ENCODE data around the gene LAMB4.

LAMB4 gene

GRCh38 chr7:107975394-107976013 lies 154.7 kb downstream of the LAMB4 start:
- H3K9me3 ChIP-seq (ENCODE audit: control insufficient read depth, insufficient read depth, low read length): no peaks in the 10 kb centered on the region
- no peak overlapping the region for H3K27ac ChIP-seq (ENCODE audit: low read depth, low read length)
- H3K4me2 ChIP-seq (ENCODE audit: low read length): no peak overlapping the region
- H3K36me3 ChIP-seq (ENCODE audit: control insufficient read depth, low read length): no peaks in the 10 kb centered on the region
- no peaks in the 10 kb centered on the region for H4K20me1 ChIP-seq (ENCODE audit: control insufficient read depth, insufficient read depth, low read depth, low read length)
- no peaks in the 10 kb centered on the region for H3F3A ChIP-seq (ENCODE audit: control insufficient read depth, insufficient read depth)
- no peaks in the 10 kb centered on the region for H3K79me2 ChIP-seq (ENCODE audit: control insufficient read depth, low read length)
- no peaks in the 10 kb centered on the region for H3K4me1 ChIP-seq (ENCODE audit: control insufficient read depth, low read length)
- no peaks in the 10 kb centered on the region for H3K9me2 ChIP-seq (replicated peaks; ENCODE audit: control insufficient read depth, low read length)
- H3K4me3 ChIP-seq (ENCODE audit: low read length): no peak overlapping the region
- TF ChIP-seq EZH2phosphoT487 (IDR thresholded peaks at IDR 0.05; ENCODE audit: borderline replicate concordance, low read length): no peak
- TF ChIP-seq, protein P1, sequence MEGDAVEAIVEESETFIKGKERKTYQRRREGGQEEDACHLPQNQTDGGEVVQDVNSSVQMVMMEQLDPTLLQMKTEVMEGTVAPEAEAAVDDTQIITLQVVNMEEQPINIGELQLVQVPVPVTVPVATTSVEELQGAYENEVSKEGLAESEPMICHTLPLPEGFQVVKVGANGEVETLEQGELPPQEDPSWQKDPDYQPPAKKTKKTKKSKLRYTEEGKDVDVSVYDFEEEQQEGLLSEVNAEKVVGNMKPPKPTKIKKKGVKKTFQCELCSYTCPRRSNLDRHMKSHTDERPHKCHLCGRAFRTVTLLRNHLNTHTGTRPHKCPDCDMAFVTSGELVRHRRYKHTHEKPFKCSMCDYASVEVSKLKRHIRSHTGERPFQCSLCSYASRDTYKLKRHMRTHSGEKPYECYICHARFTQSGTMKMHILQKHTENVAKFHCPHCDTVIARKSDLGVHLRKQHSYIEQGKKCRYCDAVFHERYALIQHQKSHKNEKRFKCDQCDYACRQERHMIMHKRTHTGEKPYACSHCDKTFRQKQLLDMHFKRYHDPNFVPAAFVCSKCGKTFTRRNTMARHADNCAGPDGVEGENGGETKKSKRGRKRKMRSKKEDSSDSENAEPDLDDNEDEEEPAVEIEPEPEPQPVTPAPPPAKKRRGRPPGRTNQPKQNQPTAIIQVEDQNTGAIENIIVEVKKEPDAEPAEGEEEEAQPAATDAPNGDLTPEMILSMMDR (IDR thresholded peaks at IDR 0.05; ENCODE audit: low read depth, low read length, poor library complexity, severe bottlenecking): no peak
- no peaks in the 10 kb centered on the region for H3K27me3 ChIP-seq (ENCODE audit: control insufficient read depth, low read length)

DNA sequence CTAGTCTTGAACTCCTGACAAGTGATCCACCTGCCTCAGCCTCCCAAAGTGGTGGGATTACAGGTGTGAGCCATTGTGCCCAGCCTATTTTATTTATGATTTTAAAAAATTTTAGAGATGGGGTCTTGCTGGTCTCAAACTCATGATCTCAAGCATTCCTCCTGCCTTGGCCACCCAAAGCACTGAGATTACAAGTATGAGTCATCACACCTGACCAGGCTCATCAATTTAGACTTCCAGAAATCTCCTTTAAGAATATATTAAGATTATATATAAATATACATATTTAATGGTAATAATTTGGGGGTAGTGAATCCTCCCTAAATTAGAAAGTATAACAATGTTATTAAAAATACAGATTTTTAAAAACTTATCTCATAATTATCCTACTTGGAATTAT lies 156.3 kb downstream of the LAMB4 start:
- H3K27me3 ChIP-seq (ENCODE audit: control insufficient read depth, low read length): no peaks in the 10 kb centered on the region
- no peaks in the 10 kb centered on the region for H3F3A ChIP-seq (ENCODE audit: control insufficient read depth, insufficient read depth)
- no peaks in the 10 kb centered on the region for H3K9me3 ChIP-seq (ENCODE audit: control insufficient read depth, insufficient read depth, low read length)
- H3K4me3 ChIP-seq (ENCODE audit: low read length): no peak overlapping the region
- no peaks in the 10 kb centered on the region for H4K20me1 ChIP-seq (ENCODE audit: control insufficient read depth, insufficient read depth, low read depth, low read length)
- H3K9me2 ChIP-seq (replicated peaks; ENCODE audit: control insufficient read depth, low read length): no peaks in the 10 kb centered on the region
- H3K27ac ChIP-seq (ENCODE audit: low read depth, low read length): no peak overlapping the region
- H3K79me2 ChIP-seq (ENCODE audit: control insufficient read depth, low read length): no peaks in the 10 kb centered on the region
- H3K4me1 ChIP-seq (ENCODE audit: control insufficient read depth, low read length): no peaks in the 10 kb centered on the region
- no peak overlapping the region for H3K4me2 ChIP-seq (ENCODE audit: low read length)
- TF ChIP-seq EZH2phosphoT487 (IDR thresholded peaks at IDR 0.05; ENCODE audit: borderline replicate concordance, low read length): no peak
- TF ChIP-seq, protein P1 (IDR thresholded peaks at IDR 0.05; ENCODE audit: low read depth, low read length, poor library complexity, severe bottlenecking): no peak
- H3K36me3 ChIP-seq (ENCODE audit: control insufficient read depth, low read length): no peaks in the 10 kb centered on the region
